Loucy (cell line): ENCODE data around the gene POLA1.

Experiments
- EZH2phosphoT487 ChIP-seq: fragments of 200-600 bp; IDR thresholded peaks from 2 replicates; pipeline ENCODE4 v1.6.1; 2018; ENCODE audit warnings: antibody characterized with exemption, mild to moderate bottlenecking, moderate library complexity, borderline replicate concordance
- TF ChIP-seq, protein P1 (sequence below): fragments of 200-600 bp; sonication (generic); conservative IDR thresholded peaks from 2 replicates; pipeline ENCODE4 v1.5.1; 2014; ENCODE audit warnings: mild to moderate bottlenecking, antibody characterized with exemption, low read length

DNA sequence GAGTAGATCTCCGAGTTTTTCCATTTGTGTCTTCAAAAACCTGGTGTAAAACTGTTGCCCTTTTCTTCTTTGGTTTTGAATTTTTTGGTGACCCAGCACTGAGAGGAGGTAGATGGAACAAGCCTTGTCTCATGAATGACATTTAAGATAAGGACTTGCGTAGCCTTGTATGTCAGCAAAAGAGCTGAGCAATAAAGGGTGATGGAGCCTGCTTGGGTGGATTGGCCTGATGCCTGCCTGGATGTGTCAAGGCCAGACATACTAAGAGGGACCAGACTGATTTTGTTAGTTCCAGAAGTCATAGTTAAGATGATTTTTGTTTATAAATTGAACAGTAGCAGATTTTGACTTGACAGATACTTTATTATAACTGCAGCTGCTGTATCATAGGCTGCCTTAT is 134.9 kb downstream of the POLA1 start:
- TF ChIP-seq, protein P1, sequence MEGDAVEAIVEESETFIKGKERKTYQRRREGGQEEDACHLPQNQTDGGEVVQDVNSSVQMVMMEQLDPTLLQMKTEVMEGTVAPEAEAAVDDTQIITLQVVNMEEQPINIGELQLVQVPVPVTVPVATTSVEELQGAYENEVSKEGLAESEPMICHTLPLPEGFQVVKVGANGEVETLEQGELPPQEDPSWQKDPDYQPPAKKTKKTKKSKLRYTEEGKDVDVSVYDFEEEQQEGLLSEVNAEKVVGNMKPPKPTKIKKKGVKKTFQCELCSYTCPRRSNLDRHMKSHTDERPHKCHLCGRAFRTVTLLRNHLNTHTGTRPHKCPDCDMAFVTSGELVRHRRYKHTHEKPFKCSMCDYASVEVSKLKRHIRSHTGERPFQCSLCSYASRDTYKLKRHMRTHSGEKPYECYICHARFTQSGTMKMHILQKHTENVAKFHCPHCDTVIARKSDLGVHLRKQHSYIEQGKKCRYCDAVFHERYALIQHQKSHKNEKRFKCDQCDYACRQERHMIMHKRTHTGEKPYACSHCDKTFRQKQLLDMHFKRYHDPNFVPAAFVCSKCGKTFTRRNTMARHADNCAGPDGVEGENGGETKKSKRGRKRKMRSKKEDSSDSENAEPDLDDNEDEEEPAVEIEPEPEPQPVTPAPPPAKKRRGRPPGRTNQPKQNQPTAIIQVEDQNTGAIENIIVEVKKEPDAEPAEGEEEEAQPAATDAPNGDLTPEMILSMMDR, result no peak
- TF ChIP-seq EZH2phosphoT487, result no peak
